T follicular helper cell (primary cell): ENCODE measurements around the gene CRYBG1.
"Not testable (repeated sequence)": the region's sequence is repeated elsewhere in the genome, so short reads cannot be mapped to it uniquely, and the experiment has no call there.

ENCODE experiments used
- DNase-seq: peaks from one replicate; pipeline ENCODE4 v3.0.0-alpha.2; 2020; ENCODE audit warnings: low read depth

Gene CRYBG1

DNA sequence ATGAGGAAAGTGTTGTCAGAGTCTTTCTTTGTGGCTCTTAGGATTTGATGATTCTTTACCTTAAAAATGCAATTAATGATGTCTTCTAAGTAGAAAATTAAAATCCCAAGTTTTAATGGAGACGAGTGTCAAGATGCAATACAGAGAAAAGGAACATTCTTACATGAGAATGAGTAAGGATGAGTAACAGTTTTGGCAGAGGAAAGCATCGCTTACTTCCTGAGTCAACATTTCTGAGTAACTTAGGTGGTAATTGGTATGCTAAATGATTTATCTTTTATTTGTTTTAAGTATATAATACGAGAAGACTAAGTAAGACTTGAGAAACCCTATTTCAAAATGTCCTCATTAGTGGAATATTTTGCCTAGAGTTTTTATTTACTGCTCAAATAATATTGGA, 167.5 kb downstream of the CRYBG1 start:
- no peak for DNase-seq

DNA sequence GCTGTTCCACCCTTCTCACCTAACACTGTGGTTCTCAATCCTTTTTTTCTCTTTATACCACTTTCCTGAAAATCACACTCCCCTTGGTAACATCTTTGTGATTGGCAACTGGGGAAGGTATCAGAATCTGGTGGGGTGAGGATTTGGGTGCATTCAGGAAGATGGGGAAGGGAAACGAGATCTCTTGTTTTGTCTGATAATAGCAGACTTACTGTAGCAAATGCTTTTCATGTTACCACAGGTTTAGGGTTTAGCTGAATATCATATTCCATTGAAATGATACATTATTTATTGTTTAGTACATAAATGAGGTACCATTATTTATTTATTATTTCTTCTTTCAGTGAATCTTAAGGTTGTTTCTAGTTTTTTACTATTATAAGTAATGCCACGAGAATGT, 168.0 kb downstream of the CRYBG1 start:
- DNase-seq = no peak

- DNase-seq = no peak
These were observed 168.9 kb downstream of the CRYBG1 start for GRCh38 chr6:106529438-106529837.

DNA sequence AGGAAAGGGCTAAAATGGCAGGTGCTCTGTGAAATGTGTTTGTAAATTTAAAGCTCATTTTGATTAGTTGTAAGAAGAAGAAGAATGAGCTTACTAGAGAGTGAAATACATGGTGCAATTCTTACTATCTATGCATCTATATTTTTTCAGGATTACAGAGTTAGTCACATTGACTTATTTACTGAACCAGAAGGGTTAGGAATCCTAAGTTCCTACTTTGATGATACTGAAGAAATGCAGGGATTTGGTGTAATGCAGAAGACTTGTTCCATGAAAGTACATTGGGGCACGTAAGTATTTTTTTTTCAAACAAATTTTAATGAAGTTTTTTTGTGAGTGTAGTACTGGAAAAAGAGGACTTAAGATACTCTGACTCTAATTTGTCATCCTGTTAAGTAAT, 169.5 kb downstream of the CRYBG1 start:
- DNase-seq = no peak

DNA sequence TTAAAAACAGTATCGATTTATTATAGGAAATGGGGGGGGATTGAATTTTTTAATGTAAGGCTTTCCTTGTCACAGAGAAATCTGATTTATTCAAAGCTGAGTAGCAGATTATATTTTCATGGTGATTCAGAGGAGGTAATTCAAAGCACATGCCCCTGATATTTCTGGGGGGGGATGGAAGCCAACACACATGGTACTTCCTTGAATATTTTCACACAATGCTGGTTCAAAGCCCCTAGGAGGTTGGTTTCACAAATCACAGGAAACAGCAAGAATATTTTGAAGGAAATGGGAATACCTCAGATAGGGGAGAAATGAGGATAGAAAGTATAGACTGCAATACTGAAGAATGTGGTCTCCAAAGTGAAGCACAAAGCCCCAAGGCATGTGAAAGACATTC, 170.0 kb downstream of the CRYBG1 start:
- DNase-seq = no peak

DNA sequence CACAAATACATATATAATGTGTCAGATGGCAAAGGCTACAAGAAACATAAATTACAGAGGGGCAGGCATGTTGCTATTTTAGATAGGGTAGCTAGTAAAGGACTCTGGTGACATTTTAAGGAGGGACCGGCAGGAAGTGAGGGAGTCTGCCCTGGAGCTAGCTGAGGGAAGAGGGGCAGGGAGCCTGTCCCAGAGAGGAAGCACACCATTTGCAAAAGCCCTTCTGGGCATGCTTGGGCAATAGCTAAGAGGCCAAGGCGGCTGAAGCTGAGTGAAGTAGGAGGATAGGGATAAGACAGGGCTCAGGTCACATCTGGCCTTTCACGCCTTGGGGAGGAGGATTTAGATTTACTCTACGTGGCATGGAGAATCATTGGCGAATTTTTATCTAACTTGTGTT, 172.5 kb downstream of the CRYBG1 start:
- no peak for DNase-seq

DNA sequence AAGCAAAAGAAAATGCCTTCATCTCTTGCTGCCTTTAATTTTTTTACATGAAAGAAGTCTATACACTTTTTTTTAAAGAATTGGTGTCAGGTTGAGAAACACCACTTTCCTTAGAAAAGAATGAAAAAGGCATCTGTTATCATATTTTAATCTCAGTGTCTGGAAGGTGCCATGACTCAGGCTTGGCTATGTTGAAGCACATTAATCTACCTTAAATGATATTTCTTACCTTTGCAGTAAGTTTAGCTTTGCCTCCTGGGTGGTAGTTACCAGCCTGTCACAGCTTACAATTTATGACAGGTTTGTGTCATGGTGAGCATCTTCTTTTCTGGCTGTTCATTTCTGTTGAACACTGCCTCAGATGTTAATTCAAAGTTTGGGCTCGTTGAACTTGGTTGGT, 173.5 kb downstream of the CRYBG1 start:
- no peak for DNase-seq

GRCh38 chr6:106534564-106534982, 174.1 kb downstream of the CRYBG1 start:
- no peak for DNase-seq

- no peak for DNase-seq
These were observed 174.5 kb downstream of the CRYBG1 start for GRCh38 chr6:106535012-106535411.

GRCh38 chr6:106536357-106536756, 175.8 kb downstream of the CRYBG1 start:
- no peak for DNase-seq

DNA sequence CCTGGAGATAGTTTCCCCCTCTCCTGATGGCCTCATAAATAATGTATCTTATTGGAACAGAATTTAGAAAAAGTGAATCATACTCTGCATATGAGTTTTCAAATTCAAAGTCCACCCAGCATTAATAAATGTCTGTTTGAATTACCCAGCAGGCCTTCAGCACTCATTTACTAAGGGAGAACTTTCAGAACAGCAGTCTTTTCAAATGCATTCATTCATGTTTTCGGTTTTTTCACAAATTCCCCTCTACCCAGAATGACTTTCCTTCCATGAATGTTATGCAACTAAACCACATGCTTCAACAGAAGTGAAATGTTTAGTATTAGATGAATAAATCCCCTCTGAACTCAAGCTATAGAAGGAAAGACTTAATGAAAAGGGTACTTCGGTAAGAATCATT, 176.3 kb downstream of the CRYBG1 start:
- no peak for DNase-seq

GRCh38 chr6:106537662-106538061, 177.1 kb downstream of the CRYBG1 start:
- no peak for DNase-seq

DNA sequence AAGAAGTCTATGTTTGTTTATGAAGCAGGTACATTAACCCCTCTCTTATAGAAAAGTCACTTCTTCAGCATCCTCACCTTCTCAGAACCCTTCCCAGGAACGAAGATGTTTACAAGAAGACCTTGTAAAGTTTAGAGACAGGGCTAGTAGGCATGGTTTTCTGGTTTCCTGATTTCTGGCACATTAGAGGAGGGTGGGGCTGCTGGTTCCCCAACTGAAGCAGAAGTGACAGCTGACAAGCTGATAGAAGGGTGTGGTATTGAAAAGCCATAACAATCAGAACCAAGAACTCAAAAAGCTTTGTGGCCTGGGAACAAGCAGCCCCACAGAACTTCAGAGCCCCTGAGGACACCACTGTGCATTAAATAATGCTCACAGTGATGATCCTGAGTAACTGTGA, 177.6 kb downstream of the CRYBG1 start:
- no peak for DNase-seq

GRCh38 chr6:106539936-106540335, 179.4 kb downstream of the CRYBG1 start:
- DNase-seq = no peak

- no peak for DNase-seq
These were observed 179.9 kb downstream of the CRYBG1 start for GRCh38 chr6:106540432-106540831.

GRCh38 chr6:106540907-106541306, 180.4 kb downstream of the CRYBG1 start:
- no peak for DNase-seq

DNA sequence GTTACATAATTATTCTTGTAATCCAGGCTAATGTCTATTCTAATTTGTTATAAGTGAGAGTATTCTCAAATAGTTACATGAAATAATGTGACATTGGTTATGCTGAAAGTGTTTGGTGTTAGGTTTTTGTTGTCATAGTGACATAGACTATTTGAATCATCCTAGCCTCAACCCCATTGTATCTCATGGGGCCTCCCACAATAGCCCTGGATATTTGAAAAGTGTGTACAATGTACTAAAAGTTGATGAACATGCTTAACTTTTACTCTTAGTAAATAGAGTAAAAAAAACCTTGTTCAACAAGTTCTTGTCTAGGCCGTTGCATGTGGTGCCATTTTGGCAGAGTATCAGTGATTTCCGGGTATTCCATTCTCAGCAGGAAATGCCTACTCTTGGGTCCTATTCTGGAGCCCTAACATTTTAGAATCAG, 185.8 kb downstream of the CRYBG1 start:
- no peak for DNase-seq

DNA sequence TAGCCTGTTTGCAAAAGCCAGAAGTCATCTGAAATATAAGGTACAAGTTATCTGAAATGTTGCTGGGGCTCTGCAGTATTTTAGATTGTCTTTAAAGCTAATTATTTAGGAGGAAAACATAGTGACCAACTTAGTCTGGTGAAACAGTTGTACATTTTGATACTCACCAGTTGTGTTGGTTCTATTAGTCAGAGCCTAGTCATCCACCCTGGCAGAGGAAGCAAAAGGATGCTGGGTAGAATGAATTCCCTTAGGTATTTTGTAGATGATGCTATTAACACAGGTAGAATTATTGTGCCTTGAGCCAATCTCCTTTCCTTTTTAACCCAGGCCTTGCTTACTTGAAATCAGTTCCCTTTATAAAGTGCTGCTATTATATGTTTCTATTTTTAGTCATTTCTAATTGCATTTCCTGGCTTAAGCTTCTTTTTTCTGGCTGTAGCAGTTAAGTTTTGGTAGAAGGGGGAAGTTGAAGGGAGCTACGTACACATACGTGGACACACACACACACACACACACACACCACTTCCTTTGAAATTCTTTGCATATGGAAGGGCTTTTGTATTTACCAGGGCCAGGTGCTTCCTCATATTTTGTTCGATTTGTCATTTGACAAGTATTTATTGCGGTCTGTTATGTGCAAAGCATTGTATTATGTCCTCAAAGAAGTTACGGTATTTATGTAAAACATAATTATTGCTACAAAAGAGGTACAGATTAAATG, 186.3 kb downstream of the CRYBG1 start:
- DNase-seq = no peak

DNA sequence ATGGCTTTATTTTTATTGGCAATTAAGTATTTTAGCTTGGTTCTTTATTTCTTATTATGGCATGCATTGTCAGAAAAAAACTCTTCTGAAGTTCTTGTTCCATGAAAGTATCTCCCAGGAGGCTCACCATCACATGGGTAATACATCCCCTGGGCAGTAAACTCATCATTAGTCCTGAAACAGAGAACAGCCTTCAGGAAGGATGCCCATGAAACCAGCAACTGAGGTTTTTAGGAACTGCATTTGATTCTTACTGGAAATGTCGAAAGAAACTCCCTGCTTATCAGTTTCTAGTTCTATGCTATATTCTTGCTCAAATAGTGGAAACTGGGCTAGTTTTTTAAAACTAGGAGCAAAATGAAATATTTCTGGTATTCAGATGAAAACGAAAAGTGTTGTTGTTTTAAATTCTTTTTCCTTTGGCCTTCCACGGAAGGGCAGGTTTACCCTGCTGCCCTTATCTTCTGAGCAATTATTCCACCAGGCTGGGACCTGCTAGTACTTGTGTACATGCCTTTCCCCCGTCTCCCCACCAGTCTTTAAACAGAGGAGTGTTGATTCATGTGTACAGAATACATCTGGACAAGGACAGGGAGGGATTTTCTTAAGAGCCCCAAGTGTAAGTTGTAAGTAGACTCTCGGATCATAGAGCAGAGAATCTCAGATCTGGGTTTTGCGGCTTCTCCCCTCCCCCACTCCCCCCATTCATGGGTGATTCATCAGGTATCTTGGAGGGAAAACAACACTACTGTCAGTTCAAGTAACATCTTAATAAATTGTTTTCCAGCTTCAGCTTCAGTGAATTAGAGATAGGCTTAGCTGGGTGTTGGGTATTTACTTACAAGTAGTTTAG, 187.3 kb downstream of the CRYBG1 start:
- DNase-seq = no peak

GRCh38 chr6:106548926-106549455, 188.5 kb downstream of the CRYBG1 start:
- DNase-seq = not testable (repeated sequence)

- no peak for DNase-seq
These were observed 189.0 kb downstream of the CRYBG1 start for GRCh38 chr6:106549521-106549920.

GRCh38 chr6:106551155-106551554, 190.6 kb downstream of the CRYBG1 start:
- no peak for DNase-seq

GRCh38 chr6:106553440-106553839, 192.9 kb downstream of the CRYBG1 start:
- no peak for DNase-seq
